PC-9 (cell line): ENCODE data around the gene HMGA1.
"Not testable (repeated sequence)": the region's sequence is repeated elsewhere in the genome, so short reads cannot be mapped to it uniquely, and the experiment has no call there.

Experiments used
- EZH2 ChIP-seq: fragments of 200-600 bp; sonication (generic); IDR thresholded peaks from 2 replicates; pipeline ENCODE4 v1.8.0; 2017; ENCODE audit warnings: antibody characterized with exemption, low read depth
- TF ChIP-seq, protein P1 (sequence below): fragments of 200-600 bp; sonication (generic); conservative IDR thresholded peaks from 2 replicates; pipeline ENCODE4 v1.6.1; 2017; ENCODE audit warnings: mixed run types, antibody characterized with exemption, mild to moderate bottlenecking, moderate library complexity

DNA sequence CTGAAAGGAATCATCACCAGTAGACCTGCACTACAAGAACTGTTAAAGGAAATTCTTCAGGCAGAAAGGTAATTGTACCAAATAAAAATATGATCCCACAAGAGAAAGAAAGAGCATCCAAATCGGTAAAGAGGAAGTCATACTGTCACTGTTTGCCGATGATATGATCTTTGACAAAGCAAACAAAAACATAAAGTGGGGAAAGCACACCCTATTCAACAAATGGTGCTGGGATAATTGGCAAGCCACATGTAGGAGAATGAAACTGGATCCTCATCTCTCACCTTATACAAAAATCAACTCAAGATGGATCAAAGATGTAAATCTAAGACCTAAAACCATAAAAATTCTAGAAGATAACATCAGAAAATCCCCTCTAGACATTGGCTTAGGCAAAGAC lies 15.7 kb downstream of the HMGA1 start:
- TF ChIP-seq, protein P1, sequence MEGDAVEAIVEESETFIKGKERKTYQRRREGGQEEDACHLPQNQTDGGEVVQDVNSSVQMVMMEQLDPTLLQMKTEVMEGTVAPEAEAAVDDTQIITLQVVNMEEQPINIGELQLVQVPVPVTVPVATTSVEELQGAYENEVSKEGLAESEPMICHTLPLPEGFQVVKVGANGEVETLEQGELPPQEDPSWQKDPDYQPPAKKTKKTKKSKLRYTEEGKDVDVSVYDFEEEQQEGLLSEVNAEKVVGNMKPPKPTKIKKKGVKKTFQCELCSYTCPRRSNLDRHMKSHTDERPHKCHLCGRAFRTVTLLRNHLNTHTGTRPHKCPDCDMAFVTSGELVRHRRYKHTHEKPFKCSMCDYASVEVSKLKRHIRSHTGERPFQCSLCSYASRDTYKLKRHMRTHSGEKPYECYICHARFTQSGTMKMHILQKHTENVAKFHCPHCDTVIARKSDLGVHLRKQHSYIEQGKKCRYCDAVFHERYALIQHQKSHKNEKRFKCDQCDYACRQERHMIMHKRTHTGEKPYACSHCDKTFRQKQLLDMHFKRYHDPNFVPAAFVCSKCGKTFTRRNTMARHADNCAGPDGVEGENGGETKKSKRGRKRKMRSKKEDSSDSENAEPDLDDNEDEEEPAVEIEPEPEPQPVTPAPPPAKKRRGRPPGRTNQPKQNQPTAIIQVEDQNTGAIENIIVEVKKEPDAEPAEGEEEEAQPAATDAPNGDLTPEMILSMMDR: not testable (repeated sequence)
- not testable (repeated sequence) for TF ChIP-seq EZH2
